Non-pigmented ciliary epithelial cell (primary cell): ENCODE results near the gene MAP3K19.
A peak's percentile ranks its signal among the peaks of the same experiment; 100 is the strongest.
"Not testable (repeated sequence)": the region's sequence is repeated elsewhere in the genome, so short reads cannot be mapped to it uniquely, and the experiment has no call there.

Experiments
- DNase-seq: peaks from one replicate; pipeline ENCODE4 v3.0.0-alpha.2; 2010; ENCODE audit warnings: low read depth

The MAP3K19 gene

GRCh38 chr2:134985061-134985460 is 62.2 kb downstream of the MAP3K19 start:
- no peak for DNase-seq

DNA sequence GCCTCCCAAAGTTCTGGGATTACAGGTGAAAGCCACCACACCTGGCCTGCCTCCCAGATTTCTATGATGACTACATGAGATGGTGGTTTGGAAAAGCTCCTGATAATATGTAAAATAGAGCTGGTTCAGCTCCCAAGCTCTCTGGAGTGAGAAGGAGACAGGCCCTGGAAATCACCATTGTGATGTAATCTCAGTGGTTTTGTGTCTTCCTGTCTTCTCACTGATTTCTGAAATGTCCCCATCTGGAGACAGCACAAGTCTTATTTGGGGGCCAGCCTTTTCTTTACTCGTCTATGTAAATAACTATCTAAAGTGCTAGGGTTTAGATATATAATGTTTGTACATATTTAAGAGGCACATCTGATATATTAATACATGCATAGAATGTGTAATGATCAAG is 64.6 kb downstream of the MAP3K19 start:
- DNase-seq, result no peak

DNA sequence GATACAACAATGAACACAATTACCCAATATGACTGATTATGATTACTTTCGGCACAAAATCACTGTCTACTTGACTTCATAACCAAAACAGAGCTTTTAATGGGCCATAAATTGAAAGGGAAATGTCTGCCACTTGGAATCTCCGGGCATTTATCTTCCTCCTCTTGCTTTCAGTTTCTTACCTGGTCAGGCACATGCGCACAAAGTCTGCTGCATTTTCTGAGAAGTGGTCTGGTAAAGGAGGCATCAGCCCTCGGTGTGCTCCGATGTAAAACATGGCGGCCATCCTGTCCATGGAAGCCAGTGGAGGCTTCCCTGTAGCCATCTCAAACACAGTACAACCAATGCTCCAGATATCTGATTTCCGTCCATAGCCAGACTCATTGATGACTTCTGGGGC is 66.6 kb downstream of the MAP3K19 start:
- no peak for DNase-seq

DNA sequence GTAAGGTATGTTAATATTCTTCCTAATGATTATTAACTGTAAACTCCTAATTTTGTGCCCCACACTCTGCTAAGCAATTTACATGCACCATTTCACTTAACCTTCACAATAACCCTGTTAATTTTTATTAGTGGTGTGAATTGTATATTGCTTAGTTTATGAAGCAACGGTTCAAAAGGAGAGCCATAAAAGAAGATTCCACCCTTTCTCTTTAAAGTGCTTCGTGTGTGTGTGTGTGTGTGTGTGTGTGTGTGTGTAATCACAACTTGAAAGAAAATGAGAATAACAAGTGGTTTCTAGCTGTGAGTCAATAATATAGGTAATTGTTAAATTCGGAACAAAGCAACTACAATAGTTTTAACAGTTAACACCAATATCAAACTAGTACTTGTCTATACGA is 68.0 kb downstream of the MAP3K19 start:
- no peak for DNase-seq

DNA sequence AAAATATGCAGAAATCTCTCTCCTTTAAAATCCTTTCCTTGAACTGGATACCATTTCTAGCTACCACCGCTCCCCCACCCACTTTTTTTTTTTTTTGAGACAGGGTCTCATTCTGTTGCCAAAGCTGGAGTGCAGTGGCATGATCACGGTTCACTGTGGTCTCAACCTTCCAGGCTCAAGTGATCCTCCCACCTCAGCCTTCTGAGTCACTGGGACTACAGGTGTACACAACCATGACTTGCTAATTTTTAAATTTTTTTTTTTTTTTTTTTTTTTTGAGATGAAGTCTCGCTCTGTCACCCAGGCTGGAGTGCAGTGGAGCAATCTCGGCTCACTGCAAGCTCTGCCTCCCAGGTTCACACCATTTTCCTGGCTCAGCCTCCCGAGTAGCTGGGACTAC is 70.1 kb downstream of the MAP3K19 start:
- DNase-seq, result not testable (repeated sequence)

GRCh38 chr2:134976074-134976702 is 71.1 kb downstream of the MAP3K19 start:
- no peak for DNase-seq

DNA sequence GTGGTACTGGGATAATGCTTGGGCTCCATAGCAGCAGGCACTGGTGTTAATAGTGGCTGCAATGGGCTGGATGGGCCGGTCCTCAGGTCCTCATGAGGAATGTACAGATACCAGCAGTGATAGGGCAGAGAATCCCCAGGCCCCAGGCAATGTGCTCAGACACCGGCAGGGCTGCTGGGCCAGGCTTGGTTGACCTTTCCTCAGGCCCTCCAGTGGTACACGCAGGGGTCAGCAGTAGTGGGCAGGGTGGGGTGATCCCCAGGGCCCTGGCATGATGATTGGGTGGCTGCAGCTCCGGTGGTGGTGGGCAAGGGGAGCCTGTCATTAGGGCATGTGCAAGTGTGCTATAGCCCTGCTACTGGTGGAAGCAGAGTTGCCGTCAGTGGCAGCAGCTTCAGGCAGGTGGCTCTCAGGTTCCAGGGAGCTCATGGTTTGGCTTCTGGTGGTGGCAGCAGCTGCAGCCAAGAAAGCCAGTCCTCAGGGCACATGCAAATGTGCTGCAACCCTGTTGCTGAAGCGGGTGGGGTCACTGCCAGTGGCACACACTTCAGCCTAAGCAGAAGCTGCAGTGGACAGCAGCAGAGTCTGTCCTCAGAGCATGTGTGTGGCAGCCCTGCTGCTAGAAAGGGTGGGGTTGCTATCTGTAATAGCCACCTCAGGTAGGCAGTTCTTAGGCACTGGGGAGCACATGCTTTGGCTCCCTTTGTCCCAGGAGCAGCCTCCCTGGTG is 71.8 kb downstream of the MAP3K19 start:
- no peak for DNase-seq

DNA sequence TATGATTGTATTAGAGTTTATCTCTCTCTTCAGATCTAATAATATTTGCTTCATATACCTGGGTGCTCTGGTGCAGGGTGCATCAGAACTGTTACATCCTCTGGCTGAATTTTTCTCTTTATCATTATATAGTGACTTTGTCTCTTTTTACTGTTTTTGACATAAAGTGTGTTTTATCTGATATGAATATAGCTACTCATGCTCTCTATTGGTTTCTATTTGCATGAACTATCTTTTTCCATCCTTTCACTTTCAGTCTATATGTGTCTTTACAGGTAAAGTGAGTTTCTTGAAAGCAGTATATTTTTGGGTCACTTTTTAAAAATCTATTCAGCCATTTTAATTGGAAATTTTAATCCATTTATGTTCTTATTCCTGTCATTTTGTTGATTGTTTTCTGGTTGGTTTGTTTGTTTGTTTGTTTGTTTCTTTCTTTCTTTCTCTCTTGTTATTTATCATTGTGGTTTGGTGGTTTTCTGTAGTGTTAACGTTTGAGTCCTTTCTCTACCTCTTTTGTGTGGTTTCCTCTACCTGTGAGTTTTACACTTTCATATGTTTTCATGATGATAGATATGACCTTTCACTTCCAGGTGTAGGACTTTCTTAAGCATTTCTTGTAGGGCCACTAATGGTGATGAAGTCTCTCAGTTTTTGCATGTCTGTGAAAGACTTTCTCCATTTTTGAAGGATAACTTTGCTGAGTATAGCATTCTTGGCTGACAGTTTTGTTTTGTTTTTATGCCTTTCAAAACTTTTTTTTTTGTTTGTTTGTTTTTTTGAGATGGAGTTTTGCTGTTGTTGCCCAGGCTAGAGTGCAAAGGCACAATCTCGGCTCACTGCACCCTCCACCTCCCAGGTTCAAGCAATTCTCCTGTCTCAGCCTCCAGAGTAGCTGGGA is 73.8 kb downstream of the MAP3K19 start:
- DNase-seq, result no peak

- not testable (repeated sequence) for DNase-seq
Observed at GRCh38 chr2:134967166-134967565, 80.1 kb downstream of the MAP3K19 start.

- no peak for DNase-seq
Observed at GRCh38 chr2:134957477-134957876, 89.8 kb downstream of the MAP3K19 start.

DNA sequence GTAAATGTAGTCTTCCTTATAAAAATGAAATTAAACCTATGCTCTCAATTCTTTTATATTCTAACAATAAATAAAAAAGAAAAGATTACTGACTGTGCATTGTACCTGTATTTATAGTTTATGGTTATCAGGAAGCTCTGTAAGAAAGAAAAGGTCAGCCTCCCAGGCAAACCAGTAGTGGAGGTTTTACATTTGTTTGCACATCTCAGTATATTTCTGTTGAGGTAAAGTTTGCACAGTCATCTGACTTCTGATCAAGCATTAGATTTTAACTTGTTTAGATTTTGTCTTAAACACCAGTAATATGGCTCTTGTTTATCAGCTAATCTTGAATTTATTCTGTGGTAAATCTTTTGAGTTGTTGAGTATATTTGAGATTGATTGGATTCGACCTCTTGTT is 91.5 kb downstream of the MAP3K19 start:
- no peak for DNase-seq

DNA sequence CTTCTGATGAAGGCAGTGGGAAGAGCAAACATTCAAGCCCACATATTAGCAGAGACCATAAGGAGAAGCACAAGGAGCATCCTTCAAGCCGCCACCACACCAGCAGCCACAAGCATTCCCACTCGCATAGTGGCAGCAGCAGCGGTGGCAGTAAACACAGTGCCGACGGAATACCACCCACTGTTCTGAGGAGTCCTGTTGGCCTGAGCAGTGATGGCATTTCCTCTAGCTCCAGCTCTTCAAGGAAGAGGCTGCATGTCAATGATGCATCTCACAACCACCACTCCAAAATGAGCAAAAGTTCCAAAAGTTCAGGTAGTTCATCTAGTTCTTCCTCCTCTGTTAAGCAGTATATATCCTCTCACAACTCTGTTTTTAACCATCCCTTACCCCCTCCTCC is 93.2 kb downstream of the MAP3K19 start:
- DNase-seq, result no peak

GRCh38 chr2:134952608-134953007 is 94.6 kb downstream of the MAP3K19 start:
- peak; percentile 17 for DNase-seq

GRCh38 chr2:134950886-134951285 is 96.4 kb downstream of the MAP3K19 start:
- no peak for DNase-seq

DNA sequence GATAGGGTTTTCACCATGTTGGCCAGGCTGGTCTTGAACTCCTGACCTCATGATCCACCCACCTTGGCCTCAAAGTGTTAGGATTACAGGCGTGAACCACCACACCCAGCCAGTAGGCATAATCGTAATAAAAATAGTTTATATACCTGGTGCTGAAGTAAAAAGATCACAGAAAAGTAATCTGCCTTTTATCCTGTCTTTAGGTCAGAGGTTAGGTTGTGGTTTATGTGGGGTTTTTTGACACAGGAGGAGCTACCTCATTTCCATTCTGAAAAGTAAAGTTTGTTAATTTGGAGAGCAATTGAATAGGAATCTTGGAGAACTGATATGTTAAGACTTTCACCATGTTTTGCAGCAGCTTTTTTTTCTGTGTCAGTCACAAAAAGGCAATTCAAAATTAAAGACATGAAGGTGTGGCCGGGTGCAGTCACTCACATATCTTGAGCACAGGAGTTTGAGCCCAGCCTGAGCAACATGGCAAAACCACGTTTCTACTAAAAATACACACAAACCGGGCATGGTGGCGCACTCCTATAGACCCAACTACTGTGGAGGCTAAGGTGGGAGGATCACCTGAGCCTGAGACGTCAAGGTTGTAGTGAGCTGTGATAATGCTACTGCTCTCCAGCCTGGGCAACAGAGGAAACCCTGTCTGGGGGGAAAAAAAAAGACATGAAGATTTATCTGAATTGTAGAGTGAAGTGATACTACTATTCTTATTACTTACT is 97.1 kb downstream of the MAP3K19 start:
- DNase-seq, result no peak

DNA sequence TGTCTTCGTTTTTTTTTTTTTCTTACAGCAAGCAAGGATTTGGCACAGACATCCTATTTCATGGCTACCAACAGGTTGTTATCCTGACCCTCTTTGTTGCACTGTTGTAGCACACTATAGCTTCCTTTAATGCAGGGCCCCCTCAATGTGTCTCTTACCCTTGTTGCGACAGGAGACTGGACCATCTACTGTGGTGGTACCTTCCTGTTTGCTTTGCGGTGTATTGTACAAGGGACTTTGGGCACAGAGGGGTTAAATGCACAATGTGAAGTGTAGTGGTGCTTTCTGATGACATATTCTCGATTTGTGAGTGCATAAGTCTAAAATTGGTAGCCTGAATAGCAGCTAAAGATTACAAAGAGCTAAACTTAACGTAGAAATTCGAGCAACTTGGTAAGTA is 101.2 kb downstream of the MAP3K19 start:
- DNase-seq, result no peak

- no peak for DNase-seq
Observed at GRCh38 chr2:134944975-134945374, 102.3 kb downstream of the MAP3K19 start.

- DNase-seq, result no peak
Observed at GRCh38 chr2:134943540-134943939, 103.7 kb downstream of the MAP3K19 start.

DNA sequence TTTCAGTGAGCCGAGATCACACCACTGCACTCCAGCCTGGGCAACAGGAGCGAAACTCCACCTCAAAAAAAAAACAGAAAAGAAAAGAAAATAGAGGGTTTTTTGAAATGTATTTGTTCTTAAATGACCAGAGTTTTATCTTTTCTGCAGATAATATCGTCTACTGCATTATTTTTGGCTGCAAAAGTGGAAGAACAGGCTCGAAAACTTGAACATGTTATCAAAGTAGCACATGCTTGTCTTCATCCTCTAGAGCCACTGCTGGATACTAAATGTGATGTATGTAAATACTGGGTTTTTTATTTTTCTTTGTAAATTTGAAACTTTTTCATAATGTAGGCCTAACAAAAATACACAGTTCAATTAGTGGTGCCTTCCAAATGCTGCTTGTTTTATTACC is 110.6 kb downstream of the MAP3K19 start:
- DNase-seq, result no peak

GRCh38 chr2:134934641-134935040 is 112.6 kb downstream of the MAP3K19 start:
- no peak for DNase-seq

DNA sequence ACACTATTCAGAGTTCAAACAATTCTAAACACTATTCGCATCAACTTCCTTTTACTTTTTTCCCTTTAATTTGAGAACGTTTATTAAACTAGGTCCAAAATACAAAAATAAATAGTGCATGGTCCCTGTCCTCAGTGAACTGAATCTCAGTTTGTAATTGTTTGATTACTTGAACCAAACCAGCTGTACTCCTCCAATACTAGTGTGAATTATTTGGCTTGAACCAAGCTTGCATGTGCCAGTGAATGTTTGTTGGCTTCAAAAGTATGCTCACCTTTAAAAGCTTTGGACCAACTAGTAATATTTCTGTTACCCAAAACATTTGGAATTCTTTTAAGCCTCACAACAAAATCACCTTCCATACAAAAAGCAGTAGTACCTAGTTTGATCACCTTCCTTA is 113.1 kb downstream of the MAP3K19 start:
- no peak for DNase-seq

DNA sequence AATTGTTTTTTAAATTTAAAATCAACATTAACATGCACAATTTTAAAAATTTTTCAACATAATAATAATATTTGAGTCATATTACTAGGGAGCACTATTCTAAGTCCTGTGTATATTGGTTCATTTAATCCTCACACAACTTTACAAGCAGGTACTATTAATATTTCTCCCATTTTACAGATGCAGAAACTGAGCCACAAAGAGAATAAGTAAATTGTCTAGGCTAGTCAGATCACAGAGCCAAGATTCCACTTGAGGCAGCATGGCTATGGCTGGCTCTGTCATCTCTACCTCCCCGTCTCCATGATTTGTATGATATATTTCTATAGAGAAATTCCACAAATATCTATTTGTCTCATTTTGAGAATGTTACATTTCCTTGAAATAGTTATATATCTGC is 113.5 kb downstream of the MAP3K19 start:
- DNase-seq, result no peak
